ENCODE results near the gene SLC16A10. TPM values are rescaled to one million over a fixed set of nuclear protein-coding genes. Genes with fewer than 3 reads are reported as not detected.
"Not testable (repeated sequence)": the region's sequence is repeated elsewhere in the genome, so short reads cannot be mapped to it uniquely, and the experiment has no call there.

The SLC16A10 gene
- polyA plus RNA-seq, 4 donors, result 21.2 to 29.6 (median 25.3) TPM

DNA sequence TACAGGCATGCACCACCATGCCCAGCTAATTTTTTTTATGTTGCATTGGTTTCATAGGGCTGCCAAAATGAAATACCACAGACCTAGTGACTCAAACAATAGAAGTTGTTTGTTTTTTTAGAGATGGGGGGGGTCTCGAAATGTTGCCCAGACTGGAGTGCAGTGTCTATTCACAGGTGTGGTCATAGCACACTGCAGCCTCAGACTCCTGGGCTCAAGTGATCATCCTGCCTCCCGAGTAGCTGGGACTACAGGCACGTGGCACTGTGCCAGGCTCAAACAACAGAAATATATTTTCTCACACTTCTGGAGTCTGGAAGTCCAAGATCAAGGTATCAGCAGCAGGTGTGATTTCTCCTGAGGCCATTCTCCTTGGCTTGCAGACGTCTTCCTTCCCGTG lies 6.6 kb upstream of the SLC16A10 start:
- DNase-seq (ENCODE audit: low read depth in 4 of 4, low spot score in 2 of 4), result no peak

DNA sequence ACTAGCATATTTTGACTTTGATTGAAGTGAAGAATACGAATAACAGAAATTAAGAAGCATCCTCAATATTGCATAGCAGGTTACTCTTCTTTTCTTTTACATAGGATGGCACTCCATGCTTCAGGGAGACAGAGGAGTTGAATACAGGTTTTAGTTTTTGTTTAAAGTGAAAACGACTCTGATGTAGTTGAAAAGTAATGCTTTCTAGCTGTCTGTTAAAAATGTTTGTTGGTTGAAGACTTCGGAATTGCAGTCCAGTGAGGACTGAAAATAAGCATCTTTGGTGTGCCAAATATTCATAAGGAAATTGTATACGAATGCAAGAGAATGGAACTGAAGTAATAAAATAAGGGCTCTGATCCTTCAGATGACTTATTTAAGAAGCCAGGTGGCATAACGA lies 618 bp upstream of the SLC16A10 start:
- no peak for DNase-seq (ENCODE audit: low read depth in 4 of 4, low spot score in 2 of 4)

DNA sequence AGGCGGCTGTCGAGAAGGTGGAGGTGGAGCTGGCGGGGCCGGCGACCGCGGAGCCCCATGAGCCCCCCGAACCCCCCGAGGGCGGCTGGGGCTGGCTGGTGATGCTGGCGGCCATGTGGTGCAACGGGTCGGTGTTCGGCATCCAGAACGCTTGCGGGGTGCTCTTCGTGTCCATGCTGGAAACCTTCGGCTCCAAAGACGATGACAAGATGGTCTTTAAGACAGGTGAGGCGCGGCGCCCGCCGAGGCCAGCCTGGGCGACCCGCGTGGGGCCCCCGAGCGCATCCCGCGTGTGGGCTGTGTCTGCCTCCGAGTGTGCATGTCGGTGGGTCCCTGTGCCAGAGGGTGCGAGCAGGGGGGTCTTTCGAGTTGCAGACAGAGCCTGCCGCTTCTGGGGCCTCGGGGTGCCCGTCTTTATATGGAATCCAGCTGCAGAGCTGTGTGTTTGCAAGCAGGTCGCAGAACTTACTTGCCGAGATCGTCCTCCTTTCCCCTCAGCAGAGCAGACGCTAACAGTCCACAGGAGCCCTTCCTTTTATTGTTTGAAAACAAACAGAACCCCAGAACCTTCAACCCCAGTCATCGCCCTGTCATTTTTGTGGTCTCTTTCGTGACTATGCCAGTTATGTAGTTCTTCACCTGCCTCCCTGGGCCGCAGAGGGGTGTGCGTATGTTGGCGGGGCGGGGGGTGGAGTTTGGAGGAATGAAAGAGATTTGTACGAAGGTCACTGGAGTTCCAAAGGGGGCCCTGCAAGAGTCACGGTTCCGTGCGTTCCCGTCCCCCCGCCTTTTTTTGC lies 766 bp downstream of the SLC16A10 start:
- DNase-seq (ENCODE audit: low read depth in 4 of 4, low spot score in 2 of 4), result peak in 1 of 4 donors; percentile 37

DNA sequence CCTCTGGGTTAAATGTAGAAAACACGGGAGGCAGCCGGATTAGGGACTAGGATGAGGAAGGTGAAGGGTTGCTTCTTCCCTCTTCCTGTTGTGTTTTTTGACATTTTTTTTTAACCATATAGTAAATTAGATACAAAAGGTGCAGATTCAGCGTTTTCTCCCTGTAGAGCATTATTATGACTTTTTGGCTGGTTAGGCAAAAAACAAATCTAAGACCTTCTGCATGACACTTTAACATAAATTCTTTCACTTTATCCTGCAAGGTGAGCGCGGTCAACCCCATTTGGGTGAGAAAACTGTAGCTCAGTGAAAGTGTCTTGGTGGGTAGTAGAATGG lies 1.3 kb downstream of the SLC16A10 start:
- DNase-seq (ENCODE audit: low read depth in 4 of 4, low spot score in 2 of 4), result no peak

DNA sequence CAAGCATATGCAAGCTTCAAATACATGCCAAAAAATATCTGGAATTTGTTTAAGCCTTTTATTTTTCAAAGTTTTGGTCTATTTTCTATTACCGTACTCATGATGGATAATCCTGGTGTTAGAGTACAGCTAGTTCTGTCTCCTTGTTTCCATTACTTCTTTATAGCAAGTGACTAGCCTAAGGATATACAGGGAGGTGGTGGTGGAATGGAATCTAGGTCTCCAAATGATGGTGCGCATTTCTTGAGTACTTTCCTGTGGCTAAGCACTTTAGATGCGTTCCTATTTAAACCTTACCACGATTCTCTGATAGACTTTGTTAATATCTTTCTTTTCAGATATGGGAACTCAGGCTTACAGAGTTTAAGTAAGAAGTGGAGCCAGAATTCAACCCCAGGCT lies 3.5 kb downstream of the SLC16A10 start:
- no peak for DNase-seq (ENCODE audit: low read depth in 4 of 4, low spot score in 2 of 4)

DNA sequence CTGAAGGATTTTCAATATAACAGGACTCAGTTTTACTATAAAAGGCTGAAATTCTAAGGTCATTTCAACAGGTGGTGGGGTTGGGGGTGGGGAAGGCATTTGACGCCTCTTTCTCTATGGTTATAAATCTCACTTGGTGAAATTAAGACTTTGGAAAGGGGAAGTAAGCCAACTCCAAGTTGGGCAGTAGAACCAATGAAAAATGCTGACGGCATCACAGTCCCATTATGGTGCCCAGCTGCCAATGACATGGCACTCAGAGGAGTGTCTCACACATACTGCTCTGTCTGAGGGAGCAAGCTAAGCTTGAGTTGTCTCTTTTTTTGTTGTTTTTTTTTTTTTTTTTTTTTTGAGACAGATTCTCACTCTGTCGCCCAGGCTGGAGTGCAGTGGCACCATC lies 4.7 kb downstream of the SLC16A10 start:
- no peak for DNase-seq (ENCODE audit: low read depth in 4 of 4, low spot score in 2 of 4)

DNA sequence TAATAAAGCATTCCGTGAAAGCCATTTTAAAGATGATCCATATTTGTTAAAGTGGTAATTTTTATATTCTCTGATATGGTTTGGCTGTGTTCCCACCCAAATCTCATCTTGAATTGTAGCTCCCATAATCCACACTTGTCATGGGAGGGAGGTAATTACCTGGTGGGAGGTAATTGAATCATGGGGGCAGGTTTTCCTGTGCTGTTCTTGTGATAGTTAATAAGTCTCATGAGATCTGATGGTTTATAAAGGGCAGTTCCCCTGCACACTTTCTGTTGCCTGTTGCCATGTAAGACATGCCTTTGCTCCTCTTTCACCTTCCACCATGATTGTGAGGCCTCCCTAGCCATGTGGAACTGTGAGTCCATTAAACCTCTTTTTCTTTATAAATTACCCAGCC lies 8.2 kb downstream of the SLC16A10 start:
- not testable (repeated sequence) for DNase-seq (ENCODE audit: low read depth in 4 of 4, low spot score in 2 of 4)

DNA sequence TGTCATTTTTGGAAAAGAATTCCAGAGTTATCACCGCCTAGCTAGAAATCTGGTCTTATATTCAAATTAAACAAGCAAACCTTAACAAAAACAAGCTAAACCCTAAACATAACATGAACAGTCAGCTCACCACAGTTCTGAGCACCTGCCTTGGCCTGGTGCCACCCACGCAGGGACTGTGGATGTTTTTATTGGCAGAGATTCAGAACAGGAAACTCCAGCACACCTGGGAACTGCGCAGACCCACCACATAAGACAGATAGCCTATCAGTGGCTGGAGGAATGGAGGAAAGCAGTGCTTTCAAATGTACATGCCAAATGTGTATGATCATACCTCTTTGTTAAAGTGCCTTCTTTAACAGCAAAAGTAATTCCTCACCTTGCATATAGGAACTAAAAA lies 8.9 kb downstream of the SLC16A10 start:
- DNase-seq (ENCODE audit: low read depth in 4 of 4, low spot score in 2 of 4), result no peak

DNA sequence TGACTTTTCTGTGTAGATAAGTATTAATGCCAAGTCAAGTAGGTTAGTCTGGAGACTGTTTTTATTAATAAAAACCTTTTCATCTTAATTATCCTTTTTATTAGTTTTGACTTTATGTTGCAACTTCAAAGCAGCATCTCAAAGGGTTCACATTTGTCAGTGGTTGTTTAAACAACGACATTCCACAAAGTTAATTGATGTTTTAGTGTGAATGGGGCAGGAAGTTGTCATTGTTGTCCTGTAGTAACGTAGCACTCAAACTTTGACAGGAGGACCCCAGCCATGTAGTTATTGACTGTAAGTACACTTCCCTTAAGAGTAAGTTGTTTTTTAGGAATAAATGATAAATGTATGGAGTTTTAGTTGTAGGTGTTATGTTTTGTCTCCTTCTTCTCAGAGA lies 11.3 kb downstream of the SLC16A10 start:
- DNase-seq (ENCODE audit: low read depth in 4 of 4, low spot score in 2 of 4), result no peak

DNA sequence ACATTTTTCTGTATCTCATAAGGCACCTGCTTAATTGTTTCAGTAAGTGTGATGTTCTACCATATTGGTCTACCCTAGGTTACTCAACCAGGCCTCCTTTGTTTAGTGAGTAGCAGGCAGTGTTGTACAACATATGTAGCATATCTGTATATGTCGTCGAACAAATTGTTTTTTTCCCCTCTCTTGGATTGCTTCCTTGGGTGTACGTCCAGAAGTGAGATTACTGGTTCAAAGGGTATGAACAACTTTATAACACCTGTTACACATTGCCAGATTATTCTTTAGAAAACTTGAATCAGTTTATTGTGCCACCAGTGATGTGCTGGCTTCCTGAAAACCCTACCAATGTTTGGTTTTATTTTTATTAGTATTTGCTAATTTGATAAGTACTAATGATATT lies 14.7 kb downstream of the SLC16A10 start:
- no peak for DNase-seq (ENCODE audit: low read depth in 4 of 4, low spot score in 2 of 4)

DNA sequence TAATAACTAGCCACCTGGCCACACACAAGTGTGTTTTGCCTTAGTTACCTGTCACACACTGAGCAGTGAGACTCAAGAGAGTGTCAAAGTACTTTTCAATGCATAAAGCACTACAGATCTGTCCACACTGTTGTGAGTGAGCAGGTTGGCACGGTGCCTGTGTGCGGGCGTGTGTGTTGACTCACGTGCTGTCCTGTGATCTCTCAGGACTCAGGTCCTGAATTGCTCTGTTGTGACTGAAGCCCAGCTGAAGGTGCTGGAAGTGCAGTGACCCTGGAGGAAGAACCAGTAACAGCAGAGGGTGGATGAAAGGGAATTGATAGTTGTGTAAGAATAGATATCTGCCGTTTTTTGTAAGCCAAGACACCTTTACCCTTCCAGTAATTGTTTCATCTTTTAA lies 18.3 kb downstream of the SLC16A10 start:
- DNase-seq (ENCODE audit: low read depth in 4 of 4, low spot score in 2 of 4), result no peak

DNA sequence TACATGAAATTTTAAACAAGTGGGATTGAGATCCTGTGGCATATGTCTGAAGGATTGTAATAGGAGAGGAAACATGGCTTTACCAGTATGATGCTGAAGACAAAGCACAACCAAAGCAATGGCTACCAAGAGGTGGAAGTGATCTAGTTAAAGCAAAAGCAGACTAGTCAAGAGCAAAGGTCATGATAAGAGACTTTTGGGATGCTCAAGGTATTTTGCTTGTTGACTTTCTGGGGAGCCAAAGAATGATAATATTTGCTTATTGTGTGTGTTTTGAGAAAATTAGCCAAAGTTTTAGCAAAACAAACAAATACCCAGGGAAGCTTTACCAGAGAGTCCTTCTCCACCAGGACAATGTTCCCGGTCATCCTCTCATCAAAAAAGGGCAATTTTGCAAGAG lies 20.3 kb downstream of the SLC16A10 start:
- no peak for DNase-seq (ENCODE audit: low read depth in 4 of 4, low spot score in 2 of 4)

DNA sequence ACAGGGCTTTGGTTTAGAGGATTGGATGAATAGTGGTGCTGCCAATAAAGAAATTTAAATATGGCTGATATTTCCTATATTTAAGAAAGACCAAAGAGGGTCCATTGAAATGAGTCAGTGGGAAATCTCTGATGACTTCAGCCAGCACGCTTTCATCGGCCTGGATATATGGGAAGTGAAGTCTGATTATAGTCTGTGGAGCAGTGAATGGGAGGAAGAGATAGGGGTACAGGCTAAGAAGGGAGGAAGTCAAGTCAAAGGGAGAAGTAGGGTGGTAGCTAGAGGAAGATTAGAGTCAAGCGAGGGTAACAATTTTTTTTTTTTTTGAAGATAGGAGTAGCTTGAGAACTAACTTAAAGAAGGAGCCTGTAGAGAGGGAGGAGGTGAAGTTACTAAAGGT lies 22.7 kb downstream of the SLC16A10 start:
- no peak for DNase-seq (ENCODE audit: low read depth in 4 of 4, low spot score in 2 of 4)

DNA sequence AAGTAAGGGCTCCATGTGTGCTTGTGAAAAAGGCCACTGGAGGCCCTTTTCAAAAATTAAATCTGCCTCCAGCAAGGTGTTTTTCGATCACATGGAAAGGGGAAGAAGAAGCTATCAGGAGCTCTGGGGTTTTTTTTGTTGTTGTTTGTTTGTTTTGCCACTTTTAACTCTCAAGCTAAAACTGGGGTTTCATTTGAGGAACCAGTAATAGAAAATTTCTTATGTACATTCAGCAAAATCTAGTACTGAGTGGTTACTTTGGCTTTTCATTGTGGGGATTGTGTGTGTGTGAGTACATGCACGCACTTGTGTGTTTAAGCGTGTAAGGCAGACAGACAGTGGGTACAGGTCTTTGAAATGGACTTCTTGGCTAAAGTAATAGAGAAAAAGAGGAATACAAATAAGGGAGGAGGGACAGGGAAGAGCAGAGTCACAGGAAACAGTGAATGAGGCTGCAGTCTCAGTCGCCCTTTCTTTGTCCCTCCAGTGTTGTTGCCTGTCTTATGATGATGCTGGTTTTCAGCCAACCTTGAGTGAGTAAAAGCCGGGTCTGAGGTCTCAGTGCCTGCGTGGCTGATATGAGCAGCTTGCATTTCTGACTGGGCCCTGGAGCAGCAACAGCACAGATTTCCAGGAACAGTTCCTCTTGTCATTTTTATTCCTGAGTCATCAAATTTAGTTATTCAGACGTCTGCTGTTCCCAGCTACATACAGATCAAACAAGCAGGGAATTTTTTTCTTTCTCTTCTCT lies 26.2 kb downstream of the SLC16A10 start:
- no peak for DNase-seq (ENCODE audit: low read depth in 4 of 4, low spot score in 2 of 4)

DNA sequence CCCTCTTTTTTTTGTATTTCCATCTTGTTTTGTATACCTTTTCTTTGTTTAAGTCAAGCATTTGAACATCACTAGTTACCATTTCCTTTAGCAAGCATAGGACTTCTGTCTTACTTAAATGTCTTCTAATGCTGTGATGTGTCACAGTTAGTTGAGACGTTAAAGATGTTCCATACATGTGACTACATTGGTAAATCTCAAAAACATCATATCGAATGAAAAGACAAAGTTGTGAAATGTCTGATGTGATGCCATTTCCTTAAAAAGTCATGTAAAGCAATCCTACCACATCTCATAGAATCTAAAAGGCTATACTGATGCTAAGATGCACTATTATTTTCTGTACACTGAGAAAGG lies 26.8 kb downstream of the SLC16A10 start:
- no peak for DNase-seq (ENCODE audit: low read depth in 4 of 4, low spot score in 2 of 4)

DNA sequence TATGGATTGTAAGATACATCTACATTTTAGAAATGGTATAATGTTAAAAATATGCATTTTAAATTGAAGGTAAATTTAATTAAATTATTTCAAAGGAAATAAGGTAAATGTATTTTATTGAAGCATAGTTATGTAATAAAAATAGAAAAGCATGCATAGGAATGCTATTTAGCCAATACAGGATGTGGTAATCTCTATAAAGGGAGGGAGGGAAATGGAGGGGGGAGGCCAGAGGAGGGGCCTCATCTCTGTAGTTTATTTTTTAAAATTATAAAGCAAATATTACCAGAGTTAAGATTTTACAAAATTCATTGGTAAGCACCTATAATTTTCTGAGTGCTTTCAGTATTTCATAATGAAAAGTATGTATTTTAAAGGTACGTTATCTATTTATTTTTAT lies 27.2 kb downstream of the SLC16A10 start:
- no peak for DNase-seq (ENCODE audit: low read depth in 4 of 4, low spot score in 2 of 4)

DNA sequence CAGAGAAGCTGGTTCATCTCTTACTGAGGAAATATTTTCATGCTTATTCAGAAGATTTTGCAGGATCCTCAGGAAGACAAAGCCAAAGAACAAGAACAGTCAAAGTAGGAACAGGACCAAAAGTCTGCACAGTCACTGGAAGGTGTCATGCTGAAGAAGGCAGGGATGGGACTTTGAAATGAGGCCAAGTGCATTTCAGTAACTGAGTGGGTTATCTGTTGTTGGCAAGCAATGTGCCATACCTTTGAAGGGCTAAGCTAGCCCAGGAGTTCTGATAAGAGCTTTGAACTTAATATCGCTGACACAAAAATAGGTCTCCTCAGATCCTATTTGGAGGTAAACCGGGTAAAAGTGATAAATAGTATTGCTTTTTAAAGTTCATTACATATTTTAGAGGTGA lies 31.5 kb downstream of the SLC16A10 start:
- no peak for DNase-seq (ENCODE audit: low read depth in 4 of 4, low spot score in 2 of 4)

DNA sequence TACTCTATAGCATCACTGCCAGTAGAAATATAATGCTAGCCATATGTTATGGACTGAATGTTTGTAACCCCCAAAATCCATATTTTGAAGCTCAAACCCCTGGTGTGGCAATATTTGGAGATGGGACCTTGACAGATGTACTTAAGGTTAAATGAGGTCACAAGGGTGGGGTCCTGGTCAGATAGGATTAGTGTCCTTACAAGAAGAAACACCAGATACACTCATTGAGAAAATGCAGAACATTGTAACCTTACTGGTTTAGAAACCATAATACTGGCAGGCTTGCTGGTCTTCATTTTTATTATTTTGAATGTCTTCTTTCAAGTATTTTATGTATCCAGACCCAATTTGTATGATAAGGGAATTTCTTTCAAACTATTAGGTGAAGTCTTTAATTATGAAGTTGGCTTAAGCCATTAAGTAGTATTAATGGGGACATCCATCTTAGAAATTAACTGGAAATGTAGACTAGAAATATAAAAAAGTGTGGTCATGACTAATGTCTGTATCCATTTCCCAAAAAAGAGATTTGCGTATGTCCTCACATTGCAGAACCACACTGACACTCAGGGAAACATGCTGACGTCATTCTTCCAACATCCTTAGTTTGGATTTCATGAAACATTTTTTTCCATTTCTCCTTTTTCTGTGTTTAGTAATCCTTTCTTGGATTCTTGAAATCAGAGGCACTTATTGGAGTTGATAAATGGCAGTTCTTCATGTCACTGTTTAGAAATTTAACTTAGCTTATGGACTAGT lies 32.4 kb downstream of the SLC16A10 start:
- no peak for DNase-seq (ENCODE audit: low read depth in 4 of 4, low spot score in 2 of 4)

DNA sequence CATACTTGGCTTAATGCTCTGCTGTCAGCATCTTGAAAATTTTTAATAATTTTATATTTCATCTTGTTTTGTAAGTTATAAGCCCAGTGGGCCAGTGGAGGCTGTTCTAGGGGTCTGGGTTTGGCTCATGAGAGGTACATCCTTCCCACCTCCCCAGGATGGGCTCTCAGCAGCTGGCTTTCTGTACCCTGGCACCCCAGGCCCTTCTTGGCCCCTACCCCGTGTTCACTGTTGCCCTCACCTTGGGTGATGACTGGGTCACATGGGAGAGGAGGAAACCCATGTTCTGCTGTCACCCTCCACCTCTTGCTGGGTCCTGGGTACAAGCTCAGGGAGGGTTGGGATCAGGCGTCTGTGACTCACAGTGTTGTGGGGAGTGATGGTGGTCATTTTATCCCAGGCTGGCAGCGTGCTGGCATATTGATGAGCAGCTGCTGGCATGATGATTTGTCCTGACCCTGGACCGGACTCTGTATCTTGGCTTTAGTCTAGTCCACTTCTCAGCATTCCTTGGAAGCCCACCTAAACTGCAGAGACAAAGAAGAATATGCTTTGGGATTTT lies 34.6 kb downstream of the SLC16A10 start:
- DNase-seq (ENCODE audit: low read depth in 4 of 4, low spot score in 2 of 4), result no peak

DNA sequence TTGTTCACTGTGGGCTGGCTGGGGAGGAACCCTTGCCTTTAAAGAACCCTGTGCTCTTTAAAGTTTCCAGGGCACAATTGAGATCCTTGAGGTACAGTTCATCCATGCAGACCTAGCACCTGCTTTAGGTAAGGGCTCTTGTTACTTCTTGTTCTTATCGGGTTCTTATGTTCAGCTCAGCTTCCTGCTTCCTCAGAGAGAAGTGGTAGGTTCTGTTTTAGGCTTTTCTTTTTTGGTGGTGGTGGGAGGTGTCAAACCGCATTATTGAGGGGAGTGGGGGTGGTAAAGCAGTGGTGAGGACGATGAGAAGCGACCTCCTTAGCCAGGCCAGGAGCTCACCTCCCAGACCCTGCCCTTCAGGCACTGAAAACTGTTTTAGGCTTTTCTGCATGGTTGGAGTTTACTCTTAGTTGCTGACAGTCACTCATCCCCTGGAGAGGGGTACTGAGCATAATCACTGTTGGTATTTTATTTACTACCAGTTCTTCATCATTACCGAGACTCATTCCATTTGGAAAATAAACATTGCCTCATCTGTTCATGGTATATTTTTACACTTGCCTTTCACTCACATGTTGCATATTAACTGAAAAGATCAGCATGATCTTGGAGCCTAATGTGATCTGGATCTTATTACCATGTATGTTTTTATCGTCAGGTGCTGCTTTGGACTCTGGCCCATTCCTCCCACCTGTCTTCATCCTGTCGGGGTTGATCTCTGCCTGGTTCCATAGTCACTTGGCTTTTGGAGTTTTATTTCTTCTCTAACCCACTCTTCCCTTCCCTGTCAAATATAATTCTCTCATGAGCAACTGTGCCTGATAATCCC lies 35.4 kb downstream of the SLC16A10 start:
- no peak for DNase-seq (ENCODE audit: low read depth in 4 of 4, low spot score in 2 of 4)

DNA sequence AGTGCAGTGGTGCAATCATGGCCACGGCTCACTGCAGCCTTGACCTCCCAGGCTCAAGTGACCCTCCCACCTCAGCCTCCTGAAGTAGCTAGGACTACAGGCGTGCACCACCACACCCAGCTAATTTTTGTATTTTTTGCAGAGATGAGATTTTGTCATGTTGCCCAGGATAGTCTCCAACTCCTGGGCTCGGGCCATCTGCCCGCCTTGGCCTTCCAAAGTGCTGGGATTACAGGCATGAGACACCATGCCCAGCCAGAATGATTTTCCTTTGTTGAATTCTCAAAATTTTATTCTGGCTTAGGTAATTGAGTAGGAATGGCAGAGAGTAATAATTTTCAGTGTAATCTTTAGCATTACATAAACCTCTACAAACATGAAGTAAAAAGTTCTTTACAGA lies 37.1 kb downstream of the SLC16A10 start:
- no peak for DNase-seq (ENCODE audit: low read depth in 4 of 4, low spot score in 2 of 4)

All from left renal cortex interstitium (tissue), 4 donors.